Liver (tissue), 3 donors: ENCODE measurements around the gene ZNF695.

ENCODE experiments used
- ATF3 ChIP-seq: IDR thresholded peaks from 2 replicates; pipeline ENCODE4 v1.6.1; 2016; ENCODE audit warnings: antibody characterized with exemption
- CTCF ChIP-seq: fragments of 150-350 bp; IDR thresholded peaks from 2 replicates; pipeline ENCODE4 v1.5.1; 2017; ENCODE audit warnings: improper control_type of control experiment, low read depth, low read length; ENCODE audit not compliant: missing input control
- GABPA ChIP-seq, 2 donors: IDR thresholded peaks in 1 of 2; conservative IDR thresholded peaks in 1 of 2; 2 replicates each; pipeline ENCODE4 v1.6.1; 2016; ENCODE audit warnings: antibody characterized with exemption in 2 of 2, mild to moderate bottlenecking in 1 of 2, moderate library complexity in 1 of 2
- HNF4G ChIP-seq: IDR thresholded peaks from 2 replicates; pipeline ENCODE4 v1.6.1; 2016; ENCODE audit warnings: antibody characterized with exemption
- RAD21 ChIP-seq, 2 donors: IDR thresholded peaks; 2 replicates each; pipeline ENCODE4 v1.6.1; 2016; ENCODE audit warnings: antibody characterized with exemption in 2 of 2, mild to moderate bottlenecking in 2 of 2
- RXRA ChIP-seq, 2 donors: IDR thresholded peaks; 2 replicates each; pipeline ENCODE4 v1.6.1; 2017 to 2018; ENCODE audit warnings: antibody characterized with exemption in 2 of 2, mild to moderate bottlenecking in 1 of 2
- SP1 ChIP-seq: IDR thresholded peaks from 2 replicates; pipeline ENCODE4 v1.6.1; 2018; ENCODE audit warnings: antibody characterized with exemption, mild to moderate bottlenecking
- TAF1 ChIP-seq: conservative IDR thresholded peaks from 2 replicates; pipeline ENCODE4 v1.6.1; 2016; ENCODE audit warnings: antibody characterized with exemption, mild to moderate bottlenecking
- YY1 ChIP-seq: IDR thresholded peaks from 2 replicates; pipeline ENCODE4 v1.6.1; 2016; ENCODE audit warnings: antibody characterized with exemption, mild to moderate bottlenecking
- ZBTB33 ChIP-seq: IDR thresholded peaks from 2 replicates; pipeline ENCODE4 v1.6.1; 2016; ENCODE audit warnings: antibody characterized with exemption
- TF ChIP-seq, protein P1 (sequence below): IDR thresholded peaks from 2 replicates; pipeline ENCODE4 v1.6.1; 2016; ENCODE audit warnings: antibody characterized with exemption
- donor health status: healthy.
- donor health status: healthy.

DNA sequence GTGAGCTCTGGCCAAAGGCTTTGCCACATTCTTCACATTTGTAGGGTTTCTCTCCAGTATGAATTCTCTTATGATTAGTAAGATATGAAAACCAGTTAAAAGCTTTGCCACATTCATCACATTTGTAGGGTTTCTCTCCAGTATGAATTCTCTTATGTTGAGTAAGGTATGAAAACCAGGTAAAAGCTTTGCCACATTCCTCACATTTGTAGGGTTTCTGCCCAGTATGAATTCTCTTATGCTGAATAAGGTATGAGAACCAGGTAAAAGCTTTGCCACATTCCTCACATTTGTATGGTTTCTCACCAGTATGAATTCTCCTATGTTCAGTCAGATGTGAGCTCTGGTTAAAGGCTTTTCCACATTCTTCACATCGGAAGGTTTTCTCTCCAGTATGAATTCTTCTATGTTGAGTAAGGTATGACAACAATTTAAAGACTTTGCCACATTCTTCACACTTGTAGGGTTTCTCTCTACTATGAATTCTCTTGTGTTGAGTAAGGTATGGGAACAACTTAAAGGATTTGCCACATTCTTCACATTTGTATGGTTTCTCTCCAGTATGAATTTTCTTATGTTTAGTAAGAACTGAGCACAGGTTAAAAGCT, 20.7 kb downstream of the ZNF695 start:
- TF ChIP-seq CTCF = no peak
- no peak for TF ChIP-seq TAF1
- no peak for TF ChIP-seq SP1
- no peak for TF ChIP-seq RXRA (IDR thresholded peaks at IDR 0.05)
- TF ChIP-seq GABPA (IDR thresholded peaks at IDR 0.05 in 1 of 2, conservative IDR thresholded peaks at IDR 0.05 in 1 of 2) = no peak
- no peak for TF ChIP-seq ATF3
- TF ChIP-seq, protein P1, sequence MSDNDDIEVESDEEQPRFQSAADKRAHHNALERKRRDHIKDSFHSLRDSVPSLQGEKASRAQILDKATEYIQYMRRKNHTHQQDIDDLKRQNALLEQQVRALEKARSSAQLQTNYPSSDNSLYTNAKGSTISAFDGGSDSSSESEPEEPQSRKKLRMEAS = no peak
- no peak for TF ChIP-seq RAD21 (IDR thresholded peaks at IDR 0.05)
- no peak for TF ChIP-seq HNF4G
- no peak for TF ChIP-seq ZBTB33
- no peak for TF ChIP-seq YY1
